ENCODE data around the gene CIC. TPM values are rescaled to one million over a fixed set of nuclear protein-coding genes. Genes with fewer than 3 reads are reported as not detected.

Gene CIC
- total RNA-seq, 4 donors from 2014 or later: 57.8 to 90.0 (median 59.0) TPM

DNA sequence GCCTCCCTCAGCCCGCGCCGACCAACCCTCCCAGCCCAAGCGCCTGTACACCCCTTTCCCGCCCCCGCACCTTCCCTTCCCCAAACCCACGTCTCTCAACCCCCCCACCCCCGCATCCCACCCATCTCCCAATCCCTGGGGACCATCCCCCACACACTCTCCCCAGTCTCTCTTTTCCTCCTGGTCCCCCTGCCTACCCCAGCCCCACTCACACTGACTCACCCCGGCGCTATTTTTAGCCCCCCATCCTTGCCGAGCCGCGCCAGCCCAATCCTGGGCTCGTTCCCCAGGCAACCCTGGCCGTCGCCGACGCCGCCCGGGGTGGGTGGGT lies 11.7 kb downstream of the CIC start:
- TF ChIP-seq POLR2A (IDR thresholded peaks at IDR 0.05) (no peak), CTCF (IDR thresholded peaks at IDR 0.05) (no peak)
- H3K4me3 ChIP-seq (ENCODE audit: low read depth, poor library complexity, severe bottlenecking): no peak overlapping the region
- 1% methylated on average over 11 to 18 of the region's 20 CpGs for WGBS, 2 donors
- peak; percentile 63 to 92 for DNase-seq (ENCODE audit: low spot score in 2 of 2)
- intact Hi-C loops (cut with DNase I; ENCODE audit: low total_unique reads): no loop called here

- peak; percentile 84 to 96 for DNase-seq (ENCODE audit: low spot score in 2 of 2)
- WGBS, 2 donors: 2 to 6% methylated on average over 8 to 23 of the region's 25 CpGs
- intact Hi-C loops (cut with DNase I; ENCODE audit: low total_unique reads): no loop called here
- no peak overlapping the region for H3K4me3 ChIP-seq (ENCODE audit: low read depth, poor library complexity, severe bottlenecking)
- TF ChIP-seq CTCF (IDR thresholded peaks at IDR 0.05) (no peak), POLR2A (IDR thresholded peaks at IDR 0.05) (no peak)
Measured at GRCh38 chr19:42281146-42281826, 12.2 kb downstream of the CIC start.

- no peak overlapping the region for H3K4me3 ChIP-seq (ENCODE audit: low read depth, poor library complexity, severe bottlenecking)
- WGBS, 2 donors: 18 to 19% methylated on average over 7 of the region's 7 CpGs
- peak in 1 of 2 donors; percentile 89 for DNase-seq (ENCODE audit: low spot score in 2 of 2)
- no peak for TF ChIP-seq POLR2A (IDR thresholded peaks at IDR 0.05)
- TF ChIP-seq CTCF (IDR thresholded peaks at IDR 0.05): no peak
- intact Hi-C loops (cut with DNase I; ENCODE audit: low total_unique reads): no loop called here
Measured at GRCh38 chr19:42281827-42282762, 13.0 kb downstream of the CIC start.

DNA sequence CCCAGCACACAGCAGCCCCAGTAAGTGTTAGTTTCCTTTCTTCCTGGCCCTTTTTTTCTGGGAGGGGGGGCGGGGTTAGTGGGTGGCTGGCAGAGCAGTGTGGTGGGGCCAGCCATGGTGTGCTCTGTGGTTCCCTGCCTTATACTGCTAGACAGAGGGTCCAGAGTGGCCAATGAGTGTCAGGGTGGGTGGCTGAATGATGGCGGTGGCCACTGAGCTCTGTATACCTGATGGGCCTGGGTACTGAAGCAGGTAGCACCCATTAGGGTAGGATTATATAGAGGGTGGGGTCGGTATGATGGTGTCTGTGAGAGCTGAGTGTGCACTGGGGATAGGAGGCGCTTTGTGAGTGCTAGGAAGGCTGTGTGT lies 13.8 kb downstream of the CIC start:
- WGBS, 2 donors: 24 to 29% methylated on average over 4 of the region's 4 CpGs
- no peak overlapping the region for H3K4me3 ChIP-seq (ENCODE audit: low read depth, poor library complexity, severe bottlenecking)
- intact Hi-C loops (cut with DNase I; ENCODE audit: low total_unique reads): no loop called here
- DNase-seq (ENCODE audit: low spot score in 2 of 2): peak in 1 of 2 donors; percentile 84
- TF ChIP-seq POLR2A (IDR thresholded peaks at IDR 0.05): no peak
- TF ChIP-seq CTCF (IDR thresholded peaks at IDR 0.05): no peak

DNA sequence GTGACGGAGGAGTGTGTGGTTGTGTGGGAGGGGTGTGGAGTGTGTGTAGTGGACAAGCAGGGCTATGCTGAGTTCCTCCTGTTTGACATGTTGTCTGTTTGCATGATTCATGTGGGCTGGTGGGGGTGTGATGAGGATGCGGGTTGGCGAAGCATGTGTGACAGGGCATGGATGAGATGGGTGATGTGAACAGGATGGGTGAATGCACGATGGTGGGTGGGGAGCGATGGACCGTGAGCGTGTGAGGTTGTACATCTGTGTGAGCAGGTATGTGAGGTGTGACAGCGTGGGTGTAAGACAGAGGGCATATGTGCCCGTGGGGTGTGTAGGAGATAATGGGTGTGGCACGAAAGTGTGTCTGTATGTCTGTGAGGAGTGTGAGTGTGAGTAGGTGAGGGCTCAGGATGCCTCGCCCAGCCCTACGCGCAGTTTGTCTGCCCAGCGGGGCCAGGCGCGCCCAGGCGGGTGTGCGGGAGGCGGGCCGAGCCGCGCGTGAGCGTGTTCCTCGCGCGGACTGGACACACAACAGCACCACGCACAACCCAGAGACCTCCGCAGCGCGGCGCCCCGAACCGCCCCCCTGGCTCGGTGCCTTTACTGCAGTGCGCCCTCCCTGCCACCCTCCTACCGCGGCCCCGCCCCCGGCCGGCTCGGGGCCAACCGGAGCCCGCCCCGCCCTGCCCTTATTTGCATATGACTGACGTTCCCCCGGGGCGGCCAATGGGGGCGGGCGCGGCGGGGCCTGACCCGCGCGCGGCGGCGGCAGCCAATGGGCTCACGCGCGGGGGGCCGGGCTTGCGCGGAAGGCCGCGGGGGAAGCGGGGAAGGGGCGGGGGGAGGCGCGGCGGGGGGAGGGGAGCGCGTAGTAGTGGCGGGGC lies 14.4 kb downstream of the CIC start:
- intact Hi-C loops (cut with DNase I; ENCODE audit: low total_unique reads): no loop called here
- DNase-seq (ENCODE audit: low spot score in 2 of 2): peak; percentile 93 to 99
- TF ChIP-seq POLR2A (IDR thresholded peaks at IDR 0.05) (peak in 1 of 2 donors; percentile 45), CTCF (IDR thresholded peaks at IDR 0.05) (no peak)
- 2 to 3% methylated on average over 37 to 46 of the region's 74 CpGs for WGBS, 2 donors
- no peak overlapping the region for H3K4me3 ChIP-seq (ENCODE audit: low read depth, poor library complexity, severe bottlenecking)

Data from lower leg skin (tissue), 4 donors.